DOHH2 (cell line): Measurements from ENCODE around the gene TERT.

Experiments
- H3F3A ChIP-seq: fragments of 200-600 bp; sonication (generic), shearing (Covaris generic); 2 replicates; pipeline ENCODE4 v1.6.0; 2016; ENCODE audit warnings: antibody characterized with exemption, mild to moderate bottlenecking; ENCODE audit not compliant: control insufficient read depth, insufficient read depth
- H3K27ac ChIP-seq: fragments of 200-600 bp; sonication (generic); 2 replicates; pipeline ENCODE4 v1.5.1; 2014; ENCODE audit warnings: low read depth, mild to moderate bottlenecking, low read length, moderate library complexity
- H3K27me3 ChIP-seq: fragments of 200-600 bp; sonication (generic); 2 replicates; pipeline ENCODE4 v1.6.1; 2014; ENCODE audit warnings: mild to moderate bottlenecking, low read length, mixed read lengths; ENCODE audit not compliant: control insufficient read depth
- H3K36me3 ChIP-seq: fragments of 200-600 bp; sonication (generic); 2 replicates; pipeline ENCODE4 v1.6.1; 2014; ENCODE audit warnings: mild to moderate bottlenecking, low read length, moderate library complexity, mixed read lengths; ENCODE audit not compliant: control insufficient read depth
- H3K4me1 ChIP-seq: fragments of 200-600 bp; sonication (generic); 2 replicates; pipeline ENCODE4 v1.6.1; 2014; ENCODE audit warnings: mild to moderate bottlenecking, low read length, mixed read lengths; ENCODE audit not compliant: control insufficient read depth
- H3K4me2 ChIP-seq: fragments of 200-600 bp; sonication (generic); 2 replicates; pipeline ENCODE4 v1.6.0; 2014; ENCODE audit warnings: mild to moderate bottlenecking, low read length, moderate library complexity
- H3K4me3 ChIP-seq: fragments of 200-600 bp; sonication (generic); 2 replicates; pipeline ENCODE4 v1.5.1; 2014; ENCODE audit warnings: mild to moderate bottlenecking, low read length, mixed read lengths
- H3K79me2 ChIP-seq: fragments of 200-600 bp; sonication (generic); 2 replicates; pipeline ENCODE4 v1.6.1; 2014; ENCODE audit warnings: mild to moderate bottlenecking, low read length, mixed read lengths; ENCODE audit not compliant: control insufficient read depth
- H3K9me2 ChIP-seq: fragments of 200-600 bp; sonication (generic); replicated peaks from 2 replicates; pipeline ENCODE4 v1.6.1; 2014; ENCODE audit warnings: mild to moderate bottlenecking, low read length, mixed read lengths; ENCODE audit not compliant: control insufficient read depth
- H3K9me3 ChIP-seq: fragments of 200-600 bp; sonication (generic); 2 replicates; pipeline ENCODE4 v1.6.1; 2014; ENCODE audit warnings: antibody characterized with exemption, low read length, mixed read lengths; ENCODE audit not compliant: control insufficient read depth, insufficient read depth
- H4K20me1 ChIP-seq: fragments of 200-600 bp; sonication (generic); 2 replicates; pipeline ENCODE4 v1.6.0; 2014; ENCODE audit warnings: low read depth, mild to moderate bottlenecking, antibody characterized with exemption, low read length, moderate library complexity; ENCODE audit not compliant: control insufficient read depth, insufficient read depth
- EZH2phosphoT487 ChIP-seq: fragments of 200-600 bp; sonication (generic); IDR thresholded peaks from 2 replicates; pipeline ENCODE4 v1.6.1; 2017; ENCODE audit warnings: borderline replicate concordance, mild to moderate bottlenecking, antibody characterized with exemption, low read length, moderate library complexity, mixed read lengths
- TF ChIP-seq, protein P1 (sequence below): fragments of 200-600 bp; sonication (generic); IDR thresholded peaks from one replicate; pipeline ENCODE4 v1.5.1; 2014; ENCODE audit warnings: antibody characterized with exemption, mild to moderate bottlenecking, low read depth, low read length; ENCODE audit not compliant: poor library complexity, severe bottlenecking

TERT gene

GRCh38 chr5:1280177-1281037, 14.5 kb downstream of the TERT start:
- H3K9me3 ChIP-seq = no peaks in the 10 kb centered on the region
- no peak overlapping the region for H3K4me2 ChIP-seq
- H3K9me2 ChIP-seq = no peaks in the 10 kb centered on the region
- no peaks in the 10 kb centered on the region for H3F3A ChIP-seq
- H3K4me3 ChIP-seq = no peak overlapping the region
- no peaks in the 10 kb centered on the region for H4K20me1 ChIP-seq
- H3K4me1 ChIP-seq = no peaks in the 10 kb centered on the region
- TF ChIP-seq, protein P1, sequence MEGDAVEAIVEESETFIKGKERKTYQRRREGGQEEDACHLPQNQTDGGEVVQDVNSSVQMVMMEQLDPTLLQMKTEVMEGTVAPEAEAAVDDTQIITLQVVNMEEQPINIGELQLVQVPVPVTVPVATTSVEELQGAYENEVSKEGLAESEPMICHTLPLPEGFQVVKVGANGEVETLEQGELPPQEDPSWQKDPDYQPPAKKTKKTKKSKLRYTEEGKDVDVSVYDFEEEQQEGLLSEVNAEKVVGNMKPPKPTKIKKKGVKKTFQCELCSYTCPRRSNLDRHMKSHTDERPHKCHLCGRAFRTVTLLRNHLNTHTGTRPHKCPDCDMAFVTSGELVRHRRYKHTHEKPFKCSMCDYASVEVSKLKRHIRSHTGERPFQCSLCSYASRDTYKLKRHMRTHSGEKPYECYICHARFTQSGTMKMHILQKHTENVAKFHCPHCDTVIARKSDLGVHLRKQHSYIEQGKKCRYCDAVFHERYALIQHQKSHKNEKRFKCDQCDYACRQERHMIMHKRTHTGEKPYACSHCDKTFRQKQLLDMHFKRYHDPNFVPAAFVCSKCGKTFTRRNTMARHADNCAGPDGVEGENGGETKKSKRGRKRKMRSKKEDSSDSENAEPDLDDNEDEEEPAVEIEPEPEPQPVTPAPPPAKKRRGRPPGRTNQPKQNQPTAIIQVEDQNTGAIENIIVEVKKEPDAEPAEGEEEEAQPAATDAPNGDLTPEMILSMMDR = no peak
- no peak for TF ChIP-seq EZH2phosphoT487
- H3K79me2 ChIP-seq = peaks cover 87% of the 10 kb centered on the region
- peaks cover 63% of the 10 kb centered on the region for H3K36me3 ChIP-seq
- H3K27me3 ChIP-seq = no peaks in the 10 kb centered on the region
- H3K27ac ChIP-seq = no peak overlapping the region

DNA sequence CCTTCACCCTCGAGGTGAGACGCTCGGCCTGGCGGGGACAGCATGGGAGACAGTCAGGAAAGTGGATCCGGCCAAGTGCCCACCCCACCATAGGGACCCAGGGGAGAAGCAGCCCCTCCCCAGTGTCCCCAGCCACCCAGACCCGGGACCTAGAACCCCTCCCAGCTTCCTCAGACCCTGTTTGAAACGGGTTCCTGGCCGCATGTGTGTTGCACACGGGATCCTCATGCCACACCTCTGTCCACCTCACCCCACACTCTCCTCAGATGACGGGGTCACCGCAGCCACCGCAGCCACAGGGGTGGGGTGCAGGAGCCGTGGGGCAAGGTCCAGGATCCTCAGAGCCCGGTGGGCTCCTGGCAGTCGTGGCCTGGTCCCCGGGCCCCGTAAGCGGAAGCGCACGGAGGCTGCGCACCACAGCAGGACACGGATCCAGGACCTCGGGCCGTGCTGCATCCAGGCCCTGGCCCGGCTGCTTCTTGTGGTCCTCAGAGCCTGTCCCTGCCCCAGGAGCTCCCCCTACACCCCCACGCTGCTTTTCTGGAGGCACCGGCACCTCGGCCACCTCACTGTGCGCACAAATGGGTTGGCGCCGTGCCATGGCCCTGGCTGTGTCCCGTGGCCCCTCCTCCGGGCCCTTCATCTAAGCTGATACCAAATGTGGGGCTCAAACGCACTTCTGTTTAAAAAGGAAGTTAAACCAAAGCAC, 15.3 kb downstream of the TERT start:
- Histone ChIP-seq H3K9me3 (no peaks in the 10 kb centered on the region), H3K36me3 (peaks cover 70% of the 10 kb centered on the region), H3K79me2 (peaks cover 87% of the 10 kb centered on the region), H3K4me2 (no peak overlapping the region), H3K4me3 (no peak overlapping the region), H3K27me3 (no peaks in the 10 kb centered on the region), H3F3A (no peaks in the 10 kb centered on the region), H3K4me1 (no peaks in the 10 kb centered on the region), H3K27ac (no peak overlapping the region), H4K20me1 (no peaks in the 10 kb centered on the region), H3K9me2 (no peaks in the 10 kb centered on the region)
- no peak for TF ChIP-seq EZH2phosphoT487
- TF ChIP-seq, protein P1 = no peak

DNA sequence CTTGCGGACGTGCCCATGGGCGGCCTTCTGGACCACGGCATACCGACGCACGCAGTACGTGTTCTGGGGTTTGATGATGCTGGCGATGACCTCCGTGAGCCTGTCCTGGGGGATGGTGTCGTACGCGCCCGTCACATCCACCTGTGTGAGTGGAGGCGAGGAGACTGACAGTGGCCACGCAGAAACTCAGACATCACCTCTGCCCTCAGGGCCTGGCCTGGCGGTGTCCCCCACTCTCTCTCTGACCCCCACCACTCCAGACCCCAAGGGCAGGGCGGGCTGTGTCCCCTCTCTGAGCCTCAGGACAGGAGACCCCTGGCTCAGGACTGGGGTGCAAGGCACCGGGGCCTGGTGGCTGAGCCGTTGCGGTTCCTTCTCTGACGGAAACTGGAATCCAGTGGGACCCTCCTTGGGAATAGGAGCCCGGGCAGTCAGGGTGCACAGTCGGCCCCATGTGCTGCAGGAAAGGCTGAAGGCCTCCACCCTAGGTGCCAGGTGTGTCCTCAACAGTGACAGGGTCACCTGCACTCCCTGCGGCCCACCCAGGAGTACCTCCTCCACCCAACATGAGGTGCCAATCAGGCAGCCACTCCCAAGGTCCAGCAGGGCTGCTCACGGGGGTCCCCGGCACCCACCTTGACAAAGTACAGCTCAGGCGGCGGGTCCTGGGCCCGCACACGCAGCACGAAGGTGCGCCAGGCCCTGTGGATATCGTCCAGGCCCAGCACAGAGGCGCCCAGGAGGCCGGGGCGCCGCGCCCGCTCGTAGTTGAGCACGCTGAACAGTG, 16.0 kb downstream of the TERT start:
- Histone ChIP-seq H3K79me2 (peaks cover 88% of the 10 kb centered on the region), H3K27ac (no peak overlapping the region), H4K20me1 (0 out of 2 replicates have a peak, but pooled peaks cover 3% of the 10 kb centered on the region), H3K36me3 (peaks cover 78% of the 10 kb centered on the region), H3K9me2 (no peaks in the 10 kb centered on the region), H3K4me2 (no peak overlapping the region), H3K27me3 (no peaks in the 10 kb centered on the region), H3K4me1 (no peaks in the 10 kb centered on the region), H3F3A (no peaks in the 10 kb centered on the region), H3K9me3 (no peaks in the 10 kb centered on the region), H3K4me3 (no peak overlapping the region)
- no peak for TF ChIP-seq EZH2phosphoT487
- TF ChIP-seq, protein P1 = no peak
